ENCODE data around the gene FAM3B.
"Not testable (repeated sequence)": the region's sequence is repeated elsewhere in the genome, so short reads cannot be mapped to it uniquely, and the experiment has no call there.

Gene FAM3B, protein sequence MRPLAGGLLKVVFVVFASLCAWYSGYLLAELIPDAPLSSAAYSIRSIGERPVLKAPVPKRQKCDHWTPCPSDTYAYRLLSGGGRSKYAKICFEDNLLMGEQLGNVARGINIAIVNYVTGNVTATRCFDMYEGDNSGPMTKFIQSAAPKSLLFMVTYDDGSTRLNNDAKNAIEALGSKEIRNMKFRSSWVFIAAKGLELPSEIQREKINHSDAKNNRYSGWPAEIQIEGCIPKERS

GRCh38 chr21:41316200-41317062, at the start of gene FAM3B:
Gene FAM3B (plus strand): TSS chr21:41316801. CDS start chr21:41316880, 79 bp downstream.
- no peak for DNase-seq

DNA sequence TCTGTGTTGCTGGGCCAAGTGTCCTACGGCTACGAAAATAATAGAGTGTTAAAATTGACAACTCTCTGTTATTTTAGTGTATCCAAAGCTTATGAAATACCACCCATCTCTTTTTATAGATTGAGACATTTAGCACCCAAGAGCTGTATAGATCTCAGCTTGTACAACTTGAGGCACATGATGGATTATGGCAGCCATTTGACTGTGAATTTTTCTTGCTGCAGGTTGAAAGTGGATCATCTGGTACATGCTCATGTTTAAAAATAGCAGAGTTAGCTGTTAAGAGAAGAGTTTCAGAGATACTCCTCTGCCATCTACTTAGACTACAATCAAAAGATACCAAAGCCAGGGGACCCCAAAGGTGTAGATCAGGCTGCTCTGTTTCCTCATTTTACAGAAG, 49.3 kb upstream of the FAM3B start:
- no peak for DNase-seq

DNA sequence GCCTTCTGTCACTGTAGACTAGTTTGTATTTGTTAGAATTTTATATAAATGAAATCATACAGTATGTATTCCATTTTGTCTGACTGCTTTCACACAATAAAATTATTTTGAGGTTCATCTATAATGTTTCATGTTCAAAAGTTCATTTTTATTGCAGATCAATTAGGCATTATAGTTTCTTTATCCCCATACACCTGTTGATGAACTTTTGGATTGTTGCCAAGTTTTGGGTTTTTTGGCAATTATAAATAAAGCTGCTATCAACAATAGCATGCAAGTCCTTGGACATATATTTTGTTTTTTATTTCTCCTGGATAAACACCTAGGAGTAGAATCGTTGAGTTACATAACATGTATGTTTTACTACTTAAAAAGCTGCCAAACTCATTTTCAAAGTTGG, 47.1 kb upstream of the FAM3B start:
- no peak for DNase-seq

DNA sequence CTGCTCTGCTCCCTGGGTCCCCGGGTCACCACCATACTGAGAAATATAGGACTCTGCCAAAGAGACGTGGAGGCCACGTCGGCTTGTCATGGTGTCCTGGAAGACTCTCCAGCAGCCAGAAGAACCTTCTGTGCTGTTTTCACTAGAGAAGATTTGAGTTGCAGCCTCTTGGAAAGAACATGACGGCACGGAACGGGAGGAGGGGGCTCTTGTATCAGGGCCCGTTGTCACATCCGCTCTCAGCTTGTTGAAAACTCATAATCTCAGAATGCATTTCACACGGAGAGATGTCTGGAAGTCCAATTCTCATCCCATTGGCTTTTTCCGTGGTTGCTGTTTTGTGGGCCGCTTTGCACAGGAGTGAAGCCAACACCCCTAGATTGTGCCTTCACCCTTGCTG, 39.4 kb upstream of the FAM3B start:
- DNase-seq: no peak

DNA sequence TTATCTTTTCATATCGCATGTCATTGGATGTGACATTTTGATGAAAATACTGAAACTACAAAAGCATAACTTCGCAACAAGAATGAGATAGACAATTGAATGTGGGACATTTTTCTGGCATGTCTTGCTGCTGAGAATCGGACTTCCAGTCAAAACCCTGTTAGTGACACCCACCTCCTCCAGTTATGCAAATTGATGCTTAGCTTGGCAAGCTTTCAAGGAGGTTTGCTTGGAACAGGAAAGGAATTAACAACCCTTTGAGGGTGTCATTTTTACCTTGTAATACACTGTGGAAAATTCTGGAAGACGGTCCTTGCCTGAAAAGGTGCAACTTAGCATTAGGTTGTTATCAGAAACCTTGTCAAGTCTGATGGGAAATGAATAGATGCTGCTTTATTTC, 38.8 kb upstream of the FAM3B start:
- no peak for DNase-seq

GRCh38 chr21:41280115-41280919, 36.3 kb upstream of the FAM3B start:
- DNase-seq: no peak

DNA sequence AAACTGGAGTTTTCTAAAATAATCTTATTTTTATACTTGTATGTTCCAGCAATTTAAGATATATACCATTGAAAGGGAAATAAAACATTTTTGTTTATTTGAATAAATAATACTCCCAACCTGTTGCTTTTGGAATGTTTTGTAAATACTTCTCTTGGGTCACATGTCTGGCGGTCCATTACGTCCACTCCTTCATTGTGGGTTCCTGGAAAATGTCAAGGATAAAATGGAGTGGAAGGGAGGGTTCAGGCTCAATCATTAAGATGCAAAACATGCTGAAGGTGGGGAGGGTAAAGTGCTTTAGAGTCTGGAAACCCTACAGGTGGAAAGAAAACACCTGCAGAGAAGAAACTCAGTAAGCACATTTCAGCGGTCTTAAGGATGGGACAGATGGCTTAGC, 34.2 kb upstream of the FAM3B start:
- DNase-seq: no peak

DNA sequence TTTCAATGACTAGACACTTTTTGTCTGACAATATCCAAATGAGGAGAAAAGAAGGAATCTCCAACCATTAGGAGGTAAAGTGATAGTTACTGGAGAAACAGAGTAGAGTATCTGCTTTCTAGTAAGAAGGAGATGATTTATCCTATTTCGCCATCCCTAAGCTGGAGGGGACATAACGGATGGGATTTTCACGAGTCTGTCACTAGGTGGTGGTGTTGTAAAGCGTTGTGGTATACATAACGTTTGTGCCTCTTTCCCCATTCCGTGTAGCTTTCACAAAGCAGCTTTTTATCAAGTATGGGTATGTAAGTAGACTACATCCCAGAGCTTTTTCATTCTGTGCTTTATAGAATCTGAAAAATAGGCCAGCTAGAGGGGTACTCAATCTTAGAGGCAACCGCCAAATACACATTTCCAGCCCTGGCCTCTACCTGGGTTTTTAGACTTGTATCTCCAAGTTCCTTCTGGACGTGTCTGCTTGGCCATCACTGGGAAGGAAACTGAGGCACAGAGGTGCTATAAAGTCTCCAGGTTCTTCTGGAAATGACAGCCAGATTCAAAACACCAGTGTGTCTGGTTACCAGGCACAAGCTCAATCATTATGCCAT, 33.3 kb upstream of the FAM3B start:
- peak; percentile 45 for DNase-seq

DNA sequence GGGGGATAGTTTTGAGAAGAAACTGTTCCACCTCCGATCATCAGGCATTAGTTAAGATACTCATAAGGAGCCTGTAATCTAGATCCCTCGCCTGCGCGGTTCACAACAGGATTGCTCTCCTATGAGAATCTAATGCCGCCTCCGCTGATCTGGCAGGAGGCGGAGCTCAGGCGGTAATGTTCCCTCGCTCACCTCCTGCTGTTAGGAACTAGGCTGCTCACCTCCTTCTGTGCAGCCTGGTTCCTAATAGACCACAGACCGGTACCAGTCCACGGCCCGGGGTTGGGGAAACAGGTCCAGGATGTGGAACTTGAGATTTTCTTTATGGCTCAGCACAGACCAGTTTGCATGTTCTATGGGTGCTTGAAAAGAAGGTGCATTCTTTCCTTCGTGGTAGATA, 27.2 kb upstream of the FAM3B start:
- DNase-seq: no peak

DNA sequence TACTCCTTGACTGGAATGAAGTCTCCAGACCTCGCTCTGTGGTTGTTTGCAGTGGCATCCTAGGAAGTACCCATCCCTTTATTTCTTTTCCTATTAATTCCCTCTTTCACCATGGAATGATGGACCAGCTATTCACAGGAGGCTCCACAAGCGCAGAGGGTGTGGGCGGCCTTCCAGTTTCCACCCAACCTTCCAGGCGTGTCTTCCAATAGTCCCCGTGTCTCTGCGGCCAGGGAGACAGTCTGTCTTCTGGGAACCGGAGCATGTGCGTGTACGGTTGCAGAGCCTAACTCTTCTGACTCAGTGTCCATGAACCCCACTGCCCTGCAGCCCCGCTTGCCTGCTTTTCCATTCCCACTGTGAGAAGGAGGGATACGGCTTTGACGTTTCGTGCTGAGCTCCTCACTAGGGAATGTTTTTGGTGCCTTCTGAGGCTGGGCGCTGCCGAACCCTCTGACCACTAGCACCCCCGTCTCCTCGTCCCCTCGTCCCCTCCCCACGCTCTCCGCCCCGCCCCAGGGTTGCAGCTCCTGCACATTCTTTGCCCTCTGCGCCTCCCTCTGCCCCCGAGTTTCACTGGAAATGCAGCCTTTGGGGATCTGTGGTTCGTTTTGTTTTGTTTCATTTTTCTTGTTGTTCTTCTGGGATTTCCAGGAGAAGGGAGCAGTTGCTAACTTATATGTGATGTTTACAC, 26.3 kb upstream of the FAM3B start:
- no peak for DNase-seq

DNA sequence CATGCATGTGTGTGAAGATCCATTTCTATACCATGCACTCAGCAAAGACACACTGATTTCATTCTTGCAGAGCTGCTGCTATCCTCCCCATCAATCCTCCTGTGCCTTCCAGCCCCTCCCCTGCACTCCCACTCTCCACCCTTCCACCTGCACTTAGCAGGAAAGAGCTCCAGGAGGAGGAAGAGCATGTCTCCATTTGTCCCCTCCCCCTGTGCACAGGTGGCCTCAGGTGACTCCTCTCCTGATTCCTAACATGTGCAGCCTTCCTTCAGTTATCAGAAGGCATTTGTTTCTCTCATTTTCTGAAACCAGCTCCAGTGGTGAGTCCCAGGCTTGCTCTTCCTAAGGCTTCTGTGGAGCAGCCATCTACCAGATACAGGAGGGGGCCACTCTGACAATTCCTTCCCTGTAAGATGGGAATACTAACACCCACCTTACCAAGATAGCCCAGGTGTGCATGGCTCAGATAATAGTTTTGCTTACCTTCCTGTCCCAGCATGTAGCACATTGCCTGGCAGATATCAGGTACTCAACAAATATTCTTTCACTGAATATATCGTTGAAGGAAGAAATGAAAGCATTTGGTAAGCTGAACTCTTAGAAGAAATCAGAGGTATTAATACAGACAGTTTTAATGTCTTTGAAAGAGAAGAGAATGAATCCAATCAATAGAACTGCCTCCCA, 21.9 kb upstream of the FAM3B start:
- DNase-seq: no peak

DNA sequence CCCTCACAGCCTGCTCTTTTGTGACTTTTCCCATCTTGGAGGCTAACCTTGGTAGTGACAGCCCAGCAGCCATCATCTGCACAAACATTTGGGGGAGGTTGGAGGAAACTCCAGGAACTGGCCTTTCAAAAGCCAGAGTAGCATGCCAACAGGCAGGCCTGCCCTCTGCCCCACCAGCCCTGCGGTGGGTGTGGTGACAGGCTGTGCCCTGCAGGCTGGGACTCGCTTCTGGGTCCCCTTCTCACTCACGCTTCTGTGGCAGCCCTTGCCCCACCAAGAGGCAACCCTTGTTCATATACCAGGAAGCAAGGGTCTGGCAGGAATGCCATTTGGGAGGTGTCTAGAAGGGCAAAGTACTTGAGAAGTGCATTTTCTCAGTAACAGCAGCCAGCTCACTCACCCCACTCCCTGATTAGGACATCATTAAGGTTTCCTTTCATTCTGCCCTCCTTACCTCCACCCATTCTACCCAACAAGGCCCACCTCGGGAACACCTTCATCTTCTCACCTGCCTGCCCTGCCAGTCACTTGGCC, 20.8 kb upstream of the FAM3B start:
- no peak for DNase-seq

GRCh38 chr21:41302976-41303375, 13.6 kb upstream of the FAM3B start:
- DNase-seq: no peak

DNA sequence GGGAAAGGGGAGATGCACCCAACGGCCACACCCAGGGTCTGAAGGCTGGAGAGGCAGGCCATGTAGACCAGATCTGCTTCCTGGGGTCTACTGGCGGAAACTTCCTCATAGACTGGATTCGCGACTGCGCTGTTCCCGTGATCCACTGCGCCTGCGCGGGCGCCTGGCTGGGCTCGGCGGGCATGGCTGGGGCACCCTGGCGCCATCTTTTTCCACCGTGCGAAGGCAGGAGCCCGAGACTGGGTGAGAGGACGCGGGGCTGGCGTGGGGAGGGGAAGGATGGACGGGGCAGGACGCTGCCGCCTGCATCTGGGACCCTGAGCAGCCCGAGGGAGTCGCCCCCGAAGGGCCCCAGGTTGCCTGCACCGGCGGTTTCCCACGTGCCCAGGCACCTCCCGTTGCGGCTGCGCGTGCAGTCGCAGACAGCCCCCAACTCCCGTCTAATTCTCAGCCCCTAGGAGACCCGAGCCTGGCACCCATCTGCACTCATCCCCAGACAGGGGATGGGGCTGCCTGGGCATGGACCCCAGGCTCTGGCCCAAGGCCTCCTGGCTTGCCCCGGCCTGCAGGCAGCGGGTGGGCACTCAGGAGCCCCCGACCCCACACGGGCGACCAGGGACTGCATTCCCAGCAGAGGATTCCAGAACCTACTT, 12.4 kb upstream of the FAM3B start:
- DNase-seq: no peak

DNA sequence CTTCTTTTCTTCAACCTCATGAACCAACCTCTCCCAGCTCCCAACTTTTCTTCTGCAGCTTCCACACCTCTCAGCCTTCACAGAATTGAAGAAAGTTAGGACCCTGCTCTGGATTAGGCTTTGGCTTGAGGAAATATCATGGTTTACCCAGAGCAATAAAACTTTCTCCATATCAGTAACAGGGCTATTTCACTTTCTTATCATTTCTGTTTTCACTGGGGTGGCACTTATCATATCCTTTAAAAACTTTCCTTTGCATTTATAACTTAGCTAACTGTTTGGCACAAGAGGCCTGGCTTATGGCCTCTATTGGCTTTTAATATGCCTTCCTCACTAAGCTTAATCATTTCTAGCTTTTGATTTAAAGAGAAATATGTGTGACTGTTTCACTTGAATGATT, 9.4 kb upstream of the FAM3B start:
- no peak for DNase-seq

DNA sequence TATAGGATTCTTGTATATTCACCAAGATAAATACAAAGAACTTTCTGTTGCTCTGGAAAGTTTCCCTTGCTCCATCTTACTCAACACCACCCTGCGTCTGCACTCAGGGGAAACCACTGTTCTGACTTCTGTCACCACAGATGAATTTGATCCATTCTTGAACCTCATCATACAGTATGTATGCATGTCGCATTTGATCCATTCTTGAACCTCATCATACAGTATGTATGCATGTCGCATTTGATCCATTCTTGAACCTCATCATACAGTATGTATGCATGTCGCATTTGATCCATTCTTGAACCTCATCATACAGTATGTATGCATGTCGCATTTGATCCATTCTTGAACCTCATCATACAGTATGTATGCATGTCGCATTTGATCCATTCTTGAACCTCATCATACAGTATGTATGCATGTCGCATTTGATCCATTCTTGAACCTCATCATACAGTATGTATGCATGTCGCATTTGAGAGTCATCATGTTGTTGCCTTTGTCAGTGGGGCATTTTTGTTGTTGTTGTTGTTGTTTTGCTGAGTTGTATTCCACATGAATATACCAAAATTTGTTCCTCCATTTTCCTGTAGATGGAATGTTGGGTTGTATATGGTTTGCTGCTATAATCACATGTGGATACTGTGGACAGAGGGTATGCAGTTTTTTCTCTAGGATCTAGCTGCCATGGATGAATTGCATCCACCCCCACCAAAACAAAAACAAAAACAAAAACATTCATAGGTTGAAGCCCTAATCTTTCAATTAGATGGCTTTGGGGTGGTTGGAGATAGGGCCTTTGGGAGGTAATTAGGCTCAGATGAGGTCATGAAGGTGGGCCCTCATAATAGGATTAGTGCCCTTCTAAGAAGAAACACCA, 3.1 kb upstream of the FAM3B start:
- DNase-seq: not testable (repeated sequence)

DNA sequence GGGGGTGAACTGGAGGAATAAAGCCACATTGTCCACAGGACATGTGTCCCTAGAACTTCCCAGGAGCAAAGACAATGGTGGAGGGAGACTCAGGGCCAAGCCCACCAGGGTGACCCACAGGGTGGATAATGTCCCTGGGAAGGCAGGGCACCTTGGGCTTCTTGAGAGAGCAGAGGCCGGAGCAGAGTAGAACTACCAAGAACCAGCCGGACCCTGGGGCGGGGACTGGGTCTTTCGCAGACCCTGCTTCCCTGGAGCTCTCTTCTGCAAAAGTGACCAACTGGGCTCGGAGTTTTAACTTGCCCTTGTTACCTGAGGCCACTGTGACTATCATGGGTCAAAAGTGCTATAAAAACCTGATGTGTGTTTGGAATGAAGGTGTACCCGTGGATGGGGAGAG, 875 bp upstream of the FAM3B start:
- no peak for DNase-seq

GRCh38 chr21:41317063-41317392, 427 bp downstream of the FAM3B start:
- no peak for DNase-seq

DNA sequence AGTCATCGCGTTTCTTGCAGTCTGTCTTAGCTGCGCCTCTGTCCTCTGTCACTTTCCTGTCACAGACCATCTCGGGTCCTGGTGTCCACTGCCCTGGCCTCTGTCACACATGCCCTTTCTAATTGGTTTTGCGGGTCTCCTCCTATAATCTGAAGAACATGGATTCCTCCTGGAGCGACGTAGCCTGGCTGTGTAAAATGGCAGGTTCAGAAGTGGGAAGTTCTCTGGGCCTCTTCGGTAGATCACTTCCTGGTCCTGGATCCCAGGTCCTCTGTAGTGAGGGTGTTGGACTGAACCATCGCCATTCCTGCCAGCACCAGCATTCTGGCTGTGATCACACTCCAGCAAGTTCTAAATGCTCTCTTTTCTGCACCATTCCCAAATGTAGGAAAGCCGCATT, 857 bp downstream of the FAM3B start:
- no peak for DNase-seq

GRCh38 chr21:41318218-41318617, 1.6 kb downstream of the FAM3B start:
- no peak for DNase-seq
